Neuronal stem cell (in vitro differentiated cells): Measurements from ENCODE around the gene IDUA.

Experiments used
- DNase-seq: peaks from one replicate; pipeline ENCODE4 v3.0.0-alpha.2; 2013; ENCODE audit warnings: low spot score
- H2AFZ ChIP-seq: one replicate; pipeline ENCODE4 v1.6.1; 2013; ENCODE audit warnings: mild to moderate bottlenecking, low read length, inconsistent platforms
- H2AK5ac ChIP-seq: 2 replicates; pipeline ENCODE4 v1.6.1; 2013; ENCODE audit warnings: low read depth, mild to moderate bottlenecking, inconsistent platforms, low read length, moderate library complexity, mixed read lengths
- H2BK120ac ChIP-seq: 2 replicates; pipeline ENCODE4 v1.6.1; 2013; ENCODE audit warnings: low read depth, mild to moderate bottlenecking, inconsistent platforms, low read length, moderate library complexity, mixed read lengths
- H2BK12ac ChIP-seq: one replicate; pipeline ENCODE4 v1.6.1; 2013; ENCODE audit warnings: low read length, inconsistent platforms
- H2BK15ac ChIP-seq: 2 replicates; pipeline ENCODE4 v1.6.1; 2013; ENCODE audit warnings: mild to moderate bottlenecking, low read length, inconsistent platforms, mixed read lengths
- H2BK5ac ChIP-seq: one replicate; pipeline ENCODE4 v1.6.1; 2013; ENCODE audit warnings: inconsistent platforms, mild to moderate bottlenecking, low read length, moderate library complexity
- H3K14ac ChIP-seq: one replicate; pipeline ENCODE4 v1.6.1; 2013; ENCODE audit warnings: low read length, inconsistent platforms
- H3K18ac ChIP-seq: 2 replicates; pipeline ENCODE4 v1.6.1; 2013; ENCODE audit warnings: low read length, inconsistent platforms
- H3K23ac ChIP-seq: 2 replicates; pipeline ENCODE4 v1.6.1; 2013; ENCODE audit warnings: low read depth, mild to moderate bottlenecking, mixed read lengths, low read length, inconsistent platforms; ENCODE audit not compliant: poor library complexity
- H3K27ac ChIP-seq: replicated peaks from 3 replicates; pipeline ENCODE4 v1.5.1; 2013; ENCODE audit warnings: low read length, inconsistent platforms
- H3K27me3 ChIP-seq, 3 experiments: 2 replicates each; pipeline ENCODE4 v1.6.1; 2013; ENCODE audit warnings: low read length in 3 of 3, mild to moderate bottlenecking in 2 of 3, inconsistent platforms in 1 of 3, low read depth in 1 of 3, mixed read lengths in 1 of 3, moderate library complexity in 1 of 3; ENCODE audit not compliant: control insufficient read depth in 3 of 3, insufficient read depth in 3 of 3
- H3K36me3 ChIP-seq, 2 donors: replicated peaks in 1 of 2; 2 replicates each; pipeline ENCODE4 v1.6.1; 2013; ENCODE audit warnings: low read length in 2 of 2; ENCODE audit not compliant: control insufficient read depth in 2 of 2, insufficient read depth in 2 of 2
- H3K4ac ChIP-seq: 2 replicates; pipeline ENCODE4 v1.6.1; 2013; ENCODE audit warnings: inconsistent platforms, mild to moderate bottlenecking, low read length, moderate library complexity
- H3K4me1 ChIP-seq, 2 donors: 1 replicate in 1 of 2; 2 replicates in 1 of 2; pipeline ENCODE4 v1.6.1; 2013; ENCODE audit warnings: low read length in 2 of 2, low read depth in 1 of 2; ENCODE audit not compliant: control insufficient read depth in 2 of 2, insufficient read depth in 1 of 2
- H3K4me2 ChIP-seq: one replicate; pipeline ENCODE4 v1.6.1; 2013; ENCODE audit warnings: mild to moderate bottlenecking, low read length, inconsistent platforms; ENCODE audit not compliant: insufficient read depth, poor library complexity, severe bottlenecking
- H3K4me3 ChIP-seq, 2 donors: 2 replicates each; pipeline ENCODE4 v1.5.1; 2013; ENCODE audit warnings: low read length in 2 of 2, mild to moderate bottlenecking in 2 of 2, inconsistent platforms in 1 of 2, moderate library complexity in 1 of 2
- H3K79me1 ChIP-seq: one replicate; pipeline ENCODE4 v1.6.1; 2013; ENCODE audit warnings: low read depth, mild to moderate bottlenecking, inconsistent platforms, low read length, moderate library complexity
- H3K9ac ChIP-seq: one replicate; pipeline ENCODE4 v1.6.1; 2013; ENCODE audit warnings: mild to moderate bottlenecking, low read depth, low read length, inconsistent platforms; ENCODE audit not compliant: poor library complexity
- H3K9me3 ChIP-seq, 2 donors: replicated peaks in 1 of 2; 2 replicates each; pipeline versions ENCODE3 to v1.6.1; 2013; ENCODE audit warnings: low read length in 2 of 2, mild to moderate bottlenecking in 2 of 2, inconsistent platforms in 1 of 2, low read depth in 1 of 2, mixed read lengths in 1 of 2, moderate library complexity in 1 of 2; ENCODE audit not compliant: control insufficient read depth in 2 of 2, insufficient read depth in 1 of 2
- H4K8ac ChIP-seq: one replicate; pipeline ENCODE4 v1.6.1; 2013; ENCODE audit warnings: low read depth, mild to moderate bottlenecking, inconsistent platforms, low read length, moderate library complexity
- H4K91ac ChIP-seq: one replicate; pipeline ENCODE4 v1.6.1; 2013; ENCODE audit warnings: low read length, low read depth, mild to moderate bottlenecking, inconsistent platforms; ENCODE audit not compliant: poor library complexity
- WGBS, 2 donors: extraction: QIAGEN DNeasy Blood & Tissue Kit; methylation state at CpG; one replicate each; pipeline ENCODE4 v1.1.7; 2013; ENCODE audit warnings: missing lambda C conversion rate in 2 of 2, mixed read lengths in 1 of 2; ENCODE audit not compliant: insufficient read length in 2 of 2, insufficient replicate concordance in 1 of 2; ENCODE audit errors: extremely low coverage in 2 of 2; 5-methylcytosine and 5-hydroxymethylcytosine counted together

IDUA gene

GRCh38 chr4:956531-957230, 30.2 kb upstream of the IDUA start:
- Histone ChIP-seq H3K36me3 (peaks cover 0 to 1% of the 10 kb centered on the region in 2 donors), H4K8ac (no peak overlapping the region), H3K23ac (no peak overlapping the region), H3K4me1 (no peaks in the 10 kb centered on the region), H3K4me2 (no peak overlapping the region), H2BK120ac (no peak overlapping the region), H3K9me3 (no peaks in the 10 kb centered on the region), H2AK5ac (no peak overlapping the region), H3K79me1 (peaks cover 2% of the 10 kb centered on the region), H2BK5ac (no peak overlapping the region), H2BK15ac (no peak overlapping the region), H3K9ac (no peak overlapping the region), H3K14ac (no peak overlapping the region), H4K91ac (no peak overlapping the region), H3K4me3 (no peak overlapping the region), H3K18ac (no peak overlapping the region), H3K27ac (no peak overlapping the region), H2BK12ac (no peak overlapping the region), H3K27me3 (no peaks in the 10 kb centered on the region), H3K4ac (no peak overlapping the region), H2AFZ (no peak overlapping the region)
- no CpG with 5 or more reads among the region's 14 CpGs for WGBS, 2 donors
- DNase-seq, result no peak

- no peaks in the 10 kb centered on the region for H3K27me3 ChIP-seq
- H2AK5ac ChIP-seq, result no peak overlapping the region
- peaks cover 0 to 6% of the 10 kb centered on the region in 2 donors for H3K36me3 ChIP-seq
- no peaks in the 10 kb centered on the region for H3K9me3 ChIP-seq
- H3K9ac ChIP-seq, result peak overlapping the region; percentile 21
- no peak overlapping the region for H2BK12ac ChIP-seq
- H3K4ac ChIP-seq, result no peak overlapping the region
- no peaks in the 10 kb centered on the region for H3K4me1 ChIP-seq
- no peak overlapping the region for H3K4me2 ChIP-seq
- DNase-seq, result no peak
- no peak overlapping the region for H2BK120ac ChIP-seq
- no peak overlapping the region for H3K18ac ChIP-seq
- peak overlapping the region; percentile 43 for H3K23ac ChIP-seq
- H2AFZ ChIP-seq, result no peak overlapping the region
- H3K4me3 ChIP-seq, result no peak overlapping the region
- H2BK5ac ChIP-seq, result no peak overlapping the region
- H4K8ac ChIP-seq, result no peak overlapping the region
- no peak overlapping the region for H3K27ac ChIP-seq
- H3K79me1 ChIP-seq, result peaks cover 2% of the 10 kb centered on the region
- WGBS, 2 donors, result no CpG with 5 or more reads among the region's 8 CpGs
- no peak overlapping the region for H4K91ac ChIP-seq
- no peak overlapping the region for H2BK15ac ChIP-seq
- no peak overlapping the region for H3K14ac ChIP-seq
Measured at GRCh38 chr4:957231-957580, 29.6 kb upstream of the IDUA start.

GRCh38 chr4:957581-958313, 29.1 kb upstream of the IDUA start:
- Histone ChIP-seq H3K9me3 (no peaks in the 10 kb centered on the region), H3K9ac (peak overlapping the region; percentile 60), H3K14ac (peak overlapping the region; percentile 82), H2AFZ (no peak overlapping the region), H3K23ac (peak overlapping the region; percentile 80), H2BK120ac (no peak overlapping the region), H3K18ac (peak overlapping the region; percentile 48), H3K27me3 (no peaks in the 10 kb centered on the region), H3K36me3 (peaks cover 0 to 10% of the 10 kb centered on the region in 2 donors), H4K8ac (peak overlapping the region; percentile 72), H3K79me1 (peaks cover 2% of the 10 kb centered on the region), H3K4me2 (no peak overlapping the region), H3K4me3 (no peak overlapping the region), H3K4ac (no peak overlapping the region), H2BK5ac (peak overlapping the region; percentile 13), H3K4me1 (no peaks in the 10 kb centered on the region), H2BK15ac (no peak overlapping the region), H2BK12ac (no peak overlapping the region), H2AK5ac (no peak overlapping the region), H3K27ac (no peak overlapping the region), H4K91ac (no peak overlapping the region)
- WGBS, 2 donors, result no CpG with 5 or more reads among the region's 45 CpGs
- DNase-seq, result no peak

- no CpG with 5 or more reads among the region's 17 CpGs for WGBS, 2 donors
- Histone ChIP-seq H3K4me2 (no peak overlapping the region), H3K79me1 (no peaks in the 10 kb centered on the region), H3K18ac (no peak overlapping the region), H2BK120ac (no peak overlapping the region), H4K91ac (no peak overlapping the region), H2BK15ac (no peak overlapping the region), H2BK5ac (peak overlapping the region; percentile 13), H3K27ac (no peak overlapping the region), H2AFZ (no peak overlapping the region), H3K9me3 (no peaks in the 10 kb centered on the region), H3K4me1 (no peaks in the 10 kb centered on the region), H2AK5ac (no peak overlapping the region), H3K27me3 (no peaks in the 10 kb centered on the region), H3K9ac (no peak overlapping the region), H3K36me3 (peaks cover 0 to 12% of the 10 kb centered on the region in 2 donors), H2BK12ac (no peak overlapping the region), H4K8ac (no peak overlapping the region), H3K4ac (no peak overlapping the region), H3K23ac (peak overlapping the region; percentile 80), H3K14ac (peak overlapping the region; percentile 82), H3K4me3 (no peak overlapping the region)
- no peak for DNase-seq
Measured at GRCh38 chr4:958314-958665, 28.6 kb upstream of the IDUA start.
